Testis (tissue), 2 donors: ENCODE data around the gene PRM2.

Experiments
- CTCF ChIP-seq, 3 experiments: fragments of 450-650 bp in 2 of 3; fragments of 200-600 bp in 1 of 3; sonication (generic) in 1 of 3; IDR thresholded peaks; one replicate each; pipeline ENCODE4 v1.5.1; 2016 to 2019; ENCODE audit warnings: antibody characterized with exemption in 3 of 3, mild to moderate bottlenecking in 2 of 3, moderate library complexity in 1 of 3
- POLR2A ChIP-seq: fragments of 450-650 bp; IDR thresholded peaks from one replicate; pipeline ENCODE4 v1.6.1; 2017; ENCODE audit warnings: antibody characterized with exemption, mild to moderate bottlenecking, moderate library complexity

GRCh38 chr16:11242658-11243057, 33.6 kb downstream of the PRM2 start:
- TF ChIP-seq CTCF (IDR thresholded peaks at IDR 0.05): no peak
- TF ChIP-seq POLR2A: no peak
